Epithelial cell of proximal tubule (primary cell): Measurements from ENCODE around the gene MAPK12. TPM values are rescaled to one million over a fixed set of nuclear protein-coding genes. Genes with fewer than 3 reads are reported as not detected.

Source experiments
- DNase-seq: peaks from one replicate; pipeline ENCODE4 v3.0.0-alpha.2; 2011; ENCODE audit warnings: low read depth
- H3K4me3 ChIP-seq: 2 replicates; pipeline ENCODE4 v1.5.1; 2011; ENCODE audit warnings: low read depth, mild to moderate bottlenecking, low read length
- CTCF ChIP-seq: conservative IDR thresholded peaks from 2 replicates; pipeline ENCODE4 v1.5.1; 2012; ENCODE audit warnings: low read depth, mild to moderate bottlenecking, low read length
- total RNA-seq: library from RNA; depleted of rRNA; stranded (reverse); fragments of >200 nt; gene quantifications from 2 replicates; pipeline ENCODE4 v1.2.3, GENCODE V29; 2015

The MAPK12 gene
- total RNA-seq, 1 donor from 2014 or later: 33.9 TPM

GRCh38 chr22:50226063-50226874, 35.2 kb downstream of the MAPK12 start:
- no peak for DNase-seq
- no peak overlapping the region for H3K4me3 ChIP-seq
- no peak for TF ChIP-seq CTCF

GRCh38 chr22:50225200-50225969, 36.1 kb downstream of the MAPK12 start:
- DNase-seq: no peak
- H3K4me3 ChIP-seq: no peak overlapping the region
- TF ChIP-seq CTCF: no peak

GRCh38 chr22:50224071-50224470, 37.4 kb downstream of the MAPK12 start:
- TF ChIP-seq CTCF: no peak
- H3K4me3 ChIP-seq: no peak overlapping the region
- no peak for DNase-seq

- TF ChIP-seq CTCF: no peak
- DNase-seq: no peak
- H3K4me3 ChIP-seq: no peak overlapping the region
Measured at GRCh38 chr22:50222508-50222907, 39.0 kb downstream of the MAPK12 start.

GRCh38 chr22:50221410-50222300, 39.8 kb downstream of the MAPK12 start:
- no peak for DNase-seq
- TF ChIP-seq CTCF: no peak
- no peak overlapping the region for H3K4me3 ChIP-seq

- TF ChIP-seq CTCF: no peak
- no peak for DNase-seq
- H3K4me3 ChIP-seq: no peak overlapping the region
Measured at GRCh38 chr22:50220603-50221409, 40.7 kb downstream of the MAPK12 start.
